GM23248 (cell line): ENCODE results near the gene TLE3. TPM values are rescaled to one million over a fixed set of nuclear protein-coding genes. Genes with fewer than 3 reads are reported as not detected.

ENCODE experiments used
- DNase-seq: peaks from one replicate; pipeline ENCODE4 v3.0.0-alpha.2; 2015
- H2AFZ ChIP-seq: fragments of 200-600 bp; sonication (generic); 2 replicates; pipeline ENCODE4 v1.6.1; 2016; ENCODE audit warnings: antibody characterized with exemption
- H3F3A ChIP-seq: fragments of 200-600 bp; sonication (generic); 2 replicates; pipeline ENCODE4 v1.6.1; 2016; ENCODE audit warnings: mild to moderate bottlenecking, antibody characterized with exemption, mixed run types; ENCODE audit not compliant: insufficient read depth
- H3K27ac ChIP-seq: fragments of 200-600 bp; sonication (generic); 2 replicates; pipeline ENCODE4 v1.5.1; 2016; ENCODE audit warnings: mild to moderate bottlenecking
- H3K27me3 ChIP-seq: fragments of 200-600 bp; sonication (generic); replicated peaks from 2 replicates; pipeline ENCODE4 v1.6.1; 2016; ENCODE audit warnings: mild to moderate bottlenecking; ENCODE audit not compliant: insufficient read depth
- H3K36me3 ChIP-seq: fragments of 200-600 bp; sonication (generic); 2 replicates; pipeline ENCODE4 v1.6.1; 2016; ENCODE audit warnings: low read depth, mild to moderate bottlenecking
- H3K4me1 ChIP-seq: fragments of 200-600 bp; sonication (generic); 2 replicates; pipeline ENCODE4 v1.6.1; 2016; ENCODE audit warnings: mild to moderate bottlenecking; ENCODE audit not compliant: insufficient read depth
- H3K4me2 ChIP-seq: fragments of 200-600 bp; sonication (generic); one replicate; pipeline ENCODE4 v1.6.1; 2016; ENCODE audit warnings: mild to moderate bottlenecking; ENCODE audit not compliant: unreplicated experiment
- H3K4me3 ChIP-seq: fragments of 200-600 bp; sonication (generic); 2 replicates; pipeline ENCODE4 v1.5.1; 2016; ENCODE audit warnings: mild to moderate bottlenecking
- H3K79me2 ChIP-seq: fragments of 200-600 bp; sonication (generic); 2 replicates; pipeline ENCODE4 v1.6.1; 2016; ENCODE audit warnings: mild to moderate bottlenecking; ENCODE audit not compliant: insufficient read depth
- H3K9ac ChIP-seq: fragments of 200-600 bp; sonication (generic); 2 replicates; pipeline ENCODE4 v1.6.1; 2016; ENCODE audit warnings: mild to moderate bottlenecking
- H3K9me2 ChIP-seq: fragments of 200-600 bp; sonication (generic); 2 replicates; pipeline ENCODE4 v1.6.1; 2016; ENCODE audit warnings: mixed run types, mild to moderate bottlenecking, moderate library complexity; ENCODE audit not compliant: insufficient read depth
- H3K9me3 ChIP-seq: fragments of 200-600 bp; sonication (generic); one replicate; pipeline ENCODE4 v1.6.1; 2017; ENCODE audit warnings: low read depth
- H4K20me1 ChIP-seq: fragments of 200-600 bp; sonication (generic); 2 replicates; pipeline ENCODE4 v1.6.0; 2016; ENCODE audit not compliant: insufficient read depth
- EZH2 ChIP-seq: fragments of 200-600 bp; sonication (generic); IDR thresholded peaks from 2 replicates; pipeline ENCODE4 v1.6.1; 2018; ENCODE audit warnings: antibody characterized with exemption, mild to moderate bottlenecking; ENCODE audit not compliant: insufficient read depth, poor library complexity, severe bottlenecking
- EZH2phosphoT487 ChIP-seq: fragments of 200-600 bp; sonication (generic); IDR thresholded peaks from 2 replicates; pipeline ENCODE4 v1.6.1; 2018; ENCODE audit warnings: antibody characterized with exemption, moderate library complexity, mild to moderate bottlenecking, low read depth; ENCODE audit not compliant: insufficient read depth
- WGBS, 2 experiments: methylation state at CpG; one replicate each; pipeline ENCODE4 v1.1.6; 2015 to 2017; ENCODE audit warnings: low lambda C conversion rate in 2 of 2, low coverage in 1 of 2; ENCODE audit errors: missing lambda C conversion rate in 2 of 2; 5-methylcytosine and 5-hydroxymethylcytosine counted together
- in situ Hi-C: fragments of 300-500 bp; cut with MboI; formaldehyde crosslinking; loops from 2 replicates; pipeline ENCODE4 v1.15.0; 2020
- polyA plus RNA-seq: library from polyadenylated mRNA; unstranded; fragments of >200 nt; fragmentation: Nextera tagmentation; extraction: Ambion mirVana; gene quantifications from 2 replicates; pipeline ENCODE4 v1.2.1, GENCODE V29; 2016
- total RNA-seq: library from RNA; depleted of rRNA; stranded (reverse); fragments of >200 nt; shearing (Covaris generic); gene quantifications from 2 replicates; pipeline ENCODE4 v1.2.3, GENCODE V29; 2014

Gene TLE3
- total and polyA plus RNA-seq, 2 experiments from 2014 or later, result 11.7 to 37.6 TPM

DNA sequence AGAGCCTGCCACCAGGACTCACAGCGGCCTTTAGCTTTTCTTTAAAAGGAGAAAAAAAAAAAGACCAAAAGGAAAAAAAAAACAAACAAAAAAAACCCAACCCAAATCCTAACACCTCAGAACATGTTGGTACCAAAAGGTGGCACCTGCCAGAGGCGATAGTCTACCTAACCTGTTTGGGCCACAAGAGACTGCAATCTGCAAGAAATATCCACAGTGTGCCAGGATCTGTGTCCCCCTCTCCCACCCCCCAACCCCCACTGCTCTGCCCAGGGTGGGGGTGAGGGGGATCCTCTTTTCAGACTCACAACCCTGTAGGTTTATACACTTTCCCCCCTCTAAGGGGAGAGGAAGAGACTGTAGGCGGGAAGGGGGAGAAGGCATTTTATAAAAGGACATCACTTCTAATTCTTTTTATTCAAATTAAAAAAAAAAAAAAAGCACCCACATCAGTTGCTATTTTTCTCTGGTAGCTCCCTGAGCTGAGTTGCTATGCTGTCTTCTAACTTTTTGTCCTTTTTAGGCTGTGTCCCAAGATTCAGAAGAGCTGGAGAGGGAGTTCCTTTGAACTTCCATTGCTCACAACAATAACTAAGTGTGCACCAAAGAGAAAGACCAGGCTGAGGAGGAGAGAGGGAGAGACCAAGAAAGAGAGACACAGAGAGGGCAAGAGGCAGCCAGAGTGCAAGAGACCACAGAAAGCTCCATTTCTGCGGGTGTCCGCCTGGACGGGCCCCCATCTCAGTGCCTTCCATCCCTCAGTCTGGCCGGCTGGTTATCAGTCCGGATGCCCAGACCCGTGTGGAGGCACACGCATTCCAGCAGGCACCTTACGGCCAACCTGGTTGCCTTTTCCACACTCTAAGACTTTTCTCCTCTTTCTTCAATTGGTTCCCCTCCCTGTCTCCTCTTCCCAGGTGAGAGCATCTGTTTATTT lies 48.9 kb downstream of the TLE3 start:
- Histone ChIP-seq H3K9ac (no peak overlapping the region), H2AFZ (no peak overlapping the region), H3K4me1 (peaks cover 13% of the 10 kb centered on the region), H3K9me2 (no peaks in the 10 kb centered on the region), H4K20me1 (no peaks in the 10 kb centered on the region), H3F3A (0 out of 2 replicates have a peak, but pooled peaks cover 15% of the 10 kb centered on the region), H3K36me3 (peaks cover 18% of the 10 kb centered on the region; the same call in 1 of the 2 replicates), H3K9me3 (no peaks in the 10 kb centered on the region), H3K27me3 (no peaks in the 10 kb centered on the region), H3K4me2 (no peak overlapping the region), H3K27ac (no peak overlapping the region), H3K79me2 (no peaks in the 10 kb centered on the region), H3K4me3 (no peak overlapping the region)
- TF ChIP-seq EZH2phosphoT487, result no peak
- TF ChIP-seq EZH2, result no peak
- 94 to 96% methylated on average over 11 of the region's 11 CpGs for WGBS, 2 experiments
- in situ Hi-C loops, result no loop called here
- no peak for DNase-seq

GRCh38 chr15:70048198-70048565 lies 49.5 kb downstream of the TLE3 start:
- H3K79me2 ChIP-seq, result no peaks in the 10 kb centered on the region
- H4K20me1 ChIP-seq, result no peaks in the 10 kb centered on the region
- no peak overlapping the region for H3K4me2 ChIP-seq
- no peak overlapping the region for H3K4me3 ChIP-seq
- no peak overlapping the region for H3K27ac ChIP-seq
- no peak overlapping the region for H3K9ac ChIP-seq
- no peaks in the 10 kb centered on the region for H3K9me2 ChIP-seq
- peaks cover 13% of the 10 kb centered on the region for H3K4me1 ChIP-seq
- 0 out of 2 replicates have a peak, but pooled peaks cover 15% of the 10 kb centered on the region for H3F3A ChIP-seq
- in situ Hi-C loops, result no loop called here
- WGBS, 2 experiments, result 58% methylated on average over 9 of the region's 9 CpGs
- TF ChIP-seq EZH2 (no peak), EZH2phosphoT487 (no peak)
- DNase-seq, result no peak
- H3K27me3 ChIP-seq, result no peaks in the 10 kb centered on the region
- H3K36me3 ChIP-seq, result peaks cover 18% of the 10 kb centered on the region; the same call in 1 of the 2 replicates
- no peaks in the 10 kb centered on the region for H3K9me3 ChIP-seq
- H2AFZ ChIP-seq, result no peak overlapping the region

GRCh38 chr15:70047386-70048197 lies 50.1 kb downstream of the TLE3 start:
- in situ Hi-C loops, result no loop called here
- Histone ChIP-seq H3K4me2 (no peak overlapping the region), H3K79me2 (no peaks in the 10 kb centered on the region), H3K4me1 (peaks cover 13% of the 10 kb centered on the region), H3K9me3 (no peaks in the 10 kb centered on the region), H3K9me2 (no peaks in the 10 kb centered on the region), H4K20me1 (no peaks in the 10 kb centered on the region), H3K36me3 (peaks cover 18% of the 10 kb centered on the region; the same call in 1 of the 2 replicates), H2AFZ (no peak overlapping the region), H3K4me3 (no peak overlapping the region), H3K27me3 (no peaks in the 10 kb centered on the region), H3F3A (0 out of 2 replicates have a peak, but pooled peaks cover 15% of the 10 kb centered on the region), H3K27ac (no peak overlapping the region), H3K9ac (no peak overlapping the region)
- TF ChIP-seq EZH2 (no peak), EZH2phosphoT487 (no peak)
- DNase-seq, result peak; percentile 41
- 55 to 60% methylated on average over 17 of the region's 17 CpGs for WGBS, 2 experiments

DNA sequence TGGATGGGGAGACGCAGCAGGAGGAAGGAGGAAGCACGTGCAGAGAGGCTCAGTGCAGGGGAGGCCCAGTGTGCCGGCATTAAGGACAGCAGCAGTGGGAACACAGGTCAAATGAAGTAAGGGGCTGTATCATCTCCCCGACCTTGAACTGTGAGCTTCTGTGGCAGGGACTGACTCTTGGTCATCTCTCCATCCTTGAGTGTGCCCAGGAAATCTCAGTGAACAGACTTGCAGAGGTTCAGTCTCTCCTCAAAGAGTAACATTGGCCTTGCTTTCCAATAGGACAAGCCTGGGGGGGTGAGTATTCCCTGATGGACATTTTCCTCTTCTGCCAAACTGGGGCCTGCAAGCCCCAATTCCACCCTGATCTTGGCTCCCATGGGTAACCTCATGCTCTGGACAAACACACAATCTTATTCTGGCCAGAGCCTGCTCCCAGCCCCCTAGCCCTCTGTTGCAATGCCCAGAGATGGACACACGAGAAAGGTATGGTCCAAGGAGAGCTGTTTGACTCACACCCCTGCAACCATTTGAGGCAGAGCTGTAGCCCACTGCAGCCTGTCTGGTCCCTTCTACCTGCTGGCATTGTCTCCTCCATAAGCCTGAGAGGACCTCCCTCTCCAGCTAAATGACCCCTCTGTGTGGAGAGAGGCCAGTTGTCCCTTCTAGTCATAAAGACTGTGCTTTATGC lies 50.9 kb downstream of the TLE3 start:
- Histone ChIP-seq H3K4me1 (peaks cover 13% of the 10 kb centered on the region), H3K27ac (no peak overlapping the region), H3F3A (0 out of 2 replicates have a peak, but pooled peaks cover 15% of the 10 kb centered on the region), H3K79me2 (no peaks in the 10 kb centered on the region), H2AFZ (no peak overlapping the region), H3K9me2 (no peaks in the 10 kb centered on the region), H3K4me3 (no peak overlapping the region), H3K9me3 (no peaks in the 10 kb centered on the region), H3K9ac (no peak overlapping the region), H3K27me3 (no peaks in the 10 kb centered on the region), H4K20me1 (no peaks in the 10 kb centered on the region), H3K4me2 (no peak overlapping the region), H3K36me3 (peaks cover 18% of the 10 kb centered on the region; the same call in 1 of the 2 replicates)
- no peak for TF ChIP-seq EZH2
- TF ChIP-seq EZH2phosphoT487, result no peak
- in situ Hi-C loops, result no loop called here
- 93 to 94% methylated on average over 5 of the region's 5 CpGs for WGBS, 2 experiments
- no peak for DNase-seq
